ENCODE measurements around the gene RBFOX1. TPM values are rescaled to one million over a fixed set of nuclear protein-coding genes. Genes with fewer than 3 reads are reported as not detected.

RBFOX1 gene
- total RNA-seq, 1 experiment from 2014 or later, result not detected

DNA sequence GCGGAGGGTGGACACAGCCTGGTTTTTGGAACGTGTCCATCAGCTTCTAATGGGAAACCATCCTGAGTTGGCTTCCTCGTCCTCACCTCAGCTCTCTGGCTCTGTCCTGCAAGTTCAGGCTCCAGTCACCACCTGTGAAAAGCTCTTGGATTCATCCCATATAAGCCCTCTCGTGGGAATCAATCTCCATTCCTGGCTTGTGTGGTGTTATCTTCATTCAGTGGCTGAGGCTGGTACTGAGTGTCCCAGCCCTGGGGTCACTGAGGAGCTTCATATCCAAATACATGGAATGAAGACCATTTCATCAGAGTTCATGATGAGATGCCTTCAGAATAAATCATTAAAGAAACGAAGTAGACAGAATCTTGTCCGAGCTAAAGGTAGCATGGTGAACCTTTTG lies 189.2 kb downstream of the RBFOX1 start:
- Histone ChIP-seq H3K9me3 (replicated peaks) (peaks cover 4% of the 10 kb centered on the region; the same call in 1 of the 2 replicates), H3K27me3 (replicated peaks) (no peaks in the 10 kb centered on the region), H3K4me3 (no peak overlapping the region), H3K27ac (no peak overlapping the region), H3K4me1 (replicated peaks) (no peaks in the 10 kb centered on the region), H3K36me3 (no peaks in the 10 kb centered on the region)
- no peak for DNase-seq (ENCODE audit: low read depth in 1 of 2, low spot score in 2 of 2)

DNA sequence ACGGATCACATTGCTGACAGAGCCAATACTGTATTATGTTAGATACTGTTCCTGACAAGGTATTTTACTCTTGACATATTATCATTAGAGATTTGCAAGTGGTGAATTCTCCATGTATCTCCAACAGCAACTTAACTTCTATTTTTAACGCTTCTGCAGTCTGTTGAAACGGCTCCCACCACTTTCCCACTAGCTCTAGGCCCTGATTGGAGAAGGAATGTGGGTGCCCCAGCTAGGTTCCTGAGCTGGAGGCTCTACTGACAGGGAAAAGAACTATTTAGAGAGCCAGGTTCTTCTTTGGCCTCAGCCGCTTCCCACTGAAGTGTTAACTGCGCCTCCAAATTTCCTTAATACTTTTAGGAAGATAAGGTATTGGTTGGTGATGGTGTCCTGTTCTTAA lies 191.8 kb downstream of the RBFOX1 start:
- H3K27ac ChIP-seq, result no peak overlapping the region
- no peaks in the 10 kb centered on the region for H3K36me3 ChIP-seq
- no peak overlapping the region for H3K4me3 ChIP-seq
- H3K9me3 ChIP-seq (replicated peaks), result peaks cover 4% of the 10 kb centered on the region; the same call in 1 of the 2 replicates
- no peak for DNase-seq (ENCODE audit: low read depth in 1 of 2, low spot score in 2 of 2)
- H3K27me3 ChIP-seq (replicated peaks), result no peaks in the 10 kb centered on the region
- no peaks in the 10 kb centered on the region for H3K4me1 ChIP-seq (replicated peaks)

DNA sequence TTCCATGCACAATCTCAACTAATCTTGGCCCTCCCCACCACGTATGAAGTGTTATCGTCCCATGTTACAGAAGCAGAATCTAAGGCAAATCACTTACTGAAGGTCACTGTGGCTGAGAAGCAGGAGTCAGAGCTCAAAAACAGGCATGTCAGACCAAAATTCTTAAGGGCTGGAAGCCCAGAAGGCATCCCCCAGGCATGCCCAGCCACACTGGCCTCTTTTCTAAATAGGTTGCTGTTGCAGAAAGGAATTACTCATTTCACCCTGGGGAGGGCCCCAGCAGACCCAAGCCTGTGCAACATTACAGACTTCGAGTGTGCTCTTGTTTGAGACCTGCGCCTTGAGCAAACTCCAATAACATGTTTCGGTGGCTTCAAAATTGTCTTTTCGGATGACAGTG lies 194.1 kb downstream of the RBFOX1 start:
- H3K4me3 ChIP-seq, result no peak overlapping the region
- DNase-seq (ENCODE audit: low read depth in 1 of 2, low spot score in 2 of 2), result no peak
- H3K36me3 ChIP-seq, result no peaks in the 10 kb centered on the region
- no peaks in the 10 kb centered on the region for H3K4me1 ChIP-seq (replicated peaks)
- H3K27ac ChIP-seq, result no peak overlapping the region
- peaks cover 9% of the 10 kb centered on the region; the same call in 1 of the 2 replicates for H3K9me3 ChIP-seq (replicated peaks)
- no peaks in the 10 kb centered on the region for H3K27me3 ChIP-seq (replicated peaks)

DNA sequence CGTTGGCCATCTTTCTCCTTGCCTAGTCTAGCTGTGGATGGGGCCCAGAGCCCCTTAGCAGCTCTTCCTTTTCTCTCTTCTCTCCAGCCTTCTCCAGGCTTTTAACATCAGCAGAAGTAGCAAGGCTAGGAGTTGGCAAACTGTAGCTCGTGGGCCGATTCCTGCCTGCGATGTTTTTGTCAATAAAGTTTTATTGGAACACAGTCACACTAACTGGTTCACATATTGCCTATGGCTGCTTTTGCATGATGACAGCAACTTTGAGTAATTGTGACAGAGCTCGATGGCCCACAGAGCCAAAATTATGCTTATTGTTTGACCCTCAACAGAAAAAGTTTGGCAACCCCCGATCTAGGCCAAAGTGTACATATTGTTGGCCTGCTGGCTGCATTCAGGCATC lies 199.9 kb downstream of the RBFOX1 start:
- no peak for DNase-seq (ENCODE audit: low read depth in 1 of 2, low spot score in 2 of 2)
- Histone ChIP-seq H3K27me3 (replicated peaks) (no peaks in the 10 kb centered on the region), H3K9me3 (replicated peaks) (0 out of 2 replicates have a peak, but pooled peaks cover 7% of the 10 kb centered on the region), H3K4me1 (replicated peaks) (no peaks in the 10 kb centered on the region), H3K4me3 (no peak overlapping the region), H3K36me3 (no peaks in the 10 kb centered on the region), H3K27ac (no peak overlapping the region)

DNA sequence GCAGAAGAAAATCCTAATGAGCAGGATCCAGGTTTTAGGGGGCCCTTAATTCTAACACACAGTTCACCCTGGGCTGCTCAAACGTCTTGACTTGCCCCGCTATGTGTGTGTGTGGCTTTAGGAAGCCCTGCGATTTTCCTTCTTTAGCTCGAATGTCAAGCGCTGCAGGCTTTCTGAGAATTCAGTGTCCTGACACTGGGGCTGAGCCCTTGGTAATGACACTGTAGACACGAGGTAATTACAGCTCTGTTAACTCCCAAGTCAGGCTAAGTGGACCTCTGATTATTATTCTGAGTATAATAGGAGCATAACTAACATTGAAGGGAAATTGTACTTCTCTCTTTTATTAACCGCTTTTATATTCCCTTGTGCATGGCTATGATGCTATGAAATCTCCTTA lies 202.1 kb downstream of the RBFOX1 start:
- Histone ChIP-seq H3K4me3 (no peak overlapping the region), H3K36me3 (no peaks in the 10 kb centered on the region), H3K27me3 (replicated peaks) (no peaks in the 10 kb centered on the region), H3K27ac (no peak overlapping the region), H3K9me3 (replicated peaks) (peaks cover 7% of the 10 kb centered on the region; the same call in 1 of the 2 replicates), H3K4me1 (replicated peaks) (no peaks in the 10 kb centered on the region)
- DNase-seq (ENCODE audit: low read depth in 1 of 2, low spot score in 2 of 2), result no peak

DNA sequence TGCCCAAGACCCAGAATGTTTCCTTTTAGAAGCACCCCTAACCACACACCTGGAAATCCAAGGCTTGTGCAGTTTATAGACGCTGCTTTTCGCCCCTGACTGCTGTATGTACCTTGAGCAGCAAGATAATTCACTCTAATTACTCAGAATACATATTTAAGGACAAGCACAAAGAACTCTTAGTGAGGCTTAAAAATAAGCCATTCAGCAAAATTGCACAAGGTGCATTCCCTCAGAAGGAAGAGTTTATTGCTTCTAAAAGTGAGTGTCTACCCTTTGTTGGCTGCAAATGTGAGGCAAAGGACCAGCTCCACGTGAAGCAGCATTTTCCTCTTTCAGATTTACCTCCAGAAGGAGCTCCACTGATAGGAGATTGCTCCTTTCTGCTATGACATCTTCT lies 208.4 kb downstream of the RBFOX1 start:
- Histone ChIP-seq H3K36me3 (no peaks in the 10 kb centered on the region), H3K9me3 (replicated peaks) (peaks cover 15% of the 10 kb centered on the region)

DNA sequence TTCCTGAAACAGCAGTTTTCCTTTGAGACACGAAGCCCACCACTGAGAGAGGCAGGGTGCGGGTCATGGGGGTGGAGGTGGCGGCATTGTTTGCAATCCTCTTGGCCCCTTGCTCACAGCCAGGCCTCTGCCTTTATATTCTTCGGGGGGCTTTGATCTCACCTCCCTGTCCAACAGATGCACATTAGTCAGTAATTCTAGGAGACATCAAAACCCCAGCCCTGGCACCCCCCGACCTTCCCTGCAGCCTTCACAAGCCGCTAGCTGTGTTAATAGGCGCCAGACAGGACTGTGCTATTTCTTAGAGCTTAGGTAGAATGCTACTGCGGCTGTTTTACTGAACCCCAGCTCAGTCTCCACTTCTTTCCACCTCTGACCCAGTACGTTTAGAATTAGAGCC lies 212.6 kb downstream of the RBFOX1 start:
- Histone ChIP-seq H3K4me3 (no peak overlapping the region), H3K27me3 (replicated peaks) (no peaks in the 10 kb centered on the region), H3K36me3 (no peaks in the 10 kb centered on the region), H3K27ac (no peak overlapping the region), H3K4me1 (replicated peaks) (no peaks in the 10 kb centered on the region), H3K9me3 (replicated peaks) (peaks cover 17% of the 10 kb centered on the region)
- no peak for DNase-seq (ENCODE audit: low read depth in 1 of 2, low spot score in 2 of 2)

More for the DNA sequence above, 208.4 kb downstream of the RBFOX1 start:
- Histone ChIP-seq H3K27ac (no peak overlapping the region), H3K27me3 (replicated peaks) (no peaks in the 10 kb centered on the region), H3K4me3 (no peak overlapping the region), H3K4me1 (replicated peaks) (no peaks in the 10 kb centered on the region)
- DNase-seq (ENCODE audit: low read depth in 1 of 2, low spot score in 2 of 2), result no peak

DNA sequence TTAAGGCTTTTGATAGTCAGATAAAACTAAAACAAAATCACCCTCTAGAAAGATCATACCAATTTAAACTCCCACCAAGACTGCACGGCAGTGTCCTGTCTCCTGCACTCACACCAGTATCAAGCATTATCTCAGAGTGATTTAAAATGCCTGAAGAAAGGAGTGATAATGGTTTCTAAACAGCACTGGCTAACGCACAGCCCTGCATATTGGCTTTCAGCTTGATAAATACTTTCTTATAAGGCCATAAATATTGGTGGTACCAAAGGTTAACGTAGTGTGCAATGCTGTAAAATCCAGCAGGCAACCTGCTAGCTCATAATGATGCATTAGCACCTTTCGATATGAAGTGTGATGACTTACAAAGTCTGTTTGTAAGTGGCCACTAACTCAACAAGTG lies 214.3 kb downstream of the RBFOX1 start:
- Histone ChIP-seq H3K4me3 (no peak overlapping the region), H3K9me3 (replicated peaks) (peaks cover 20% of the 10 kb centered on the region), H3K27me3 (replicated peaks) (no peaks in the 10 kb centered on the region), H3K27ac (no peak overlapping the region), H3K36me3 (no peaks in the 10 kb centered on the region), H3K4me1 (replicated peaks) (no peaks in the 10 kb centered on the region)
- DNase-seq (ENCODE audit: low read depth in 1 of 2, low spot score in 2 of 2), result no peak

DNA sequence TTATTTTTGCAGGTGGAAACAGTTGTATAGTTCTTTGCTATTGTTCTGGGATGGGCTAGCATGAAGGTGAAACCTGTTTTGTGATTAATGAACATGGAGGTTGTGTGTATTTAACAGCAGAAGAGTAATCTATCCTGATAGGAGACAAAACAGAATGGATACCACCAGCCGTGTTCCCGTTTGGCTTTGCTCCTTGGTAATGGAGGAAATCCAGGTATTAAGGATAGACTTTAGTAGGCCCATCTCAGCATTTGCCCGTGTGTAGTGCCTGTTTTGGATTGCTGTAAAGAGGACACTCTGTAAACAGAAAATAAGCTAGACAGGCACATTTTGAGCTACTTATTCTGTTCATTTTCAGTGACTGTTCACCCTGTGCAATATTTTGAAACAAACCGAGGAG lies 215.1 kb downstream of the RBFOX1 start:
- H3K4me3 ChIP-seq, result no peak overlapping the region
- H3K4me1 ChIP-seq (replicated peaks), result no peaks in the 10 kb centered on the region
- DNase-seq (ENCODE audit: low read depth in 1 of 2, low spot score in 2 of 2), result no peak
- no peak overlapping the region for H3K27ac ChIP-seq
- H3K9me3 ChIP-seq (replicated peaks), result peaks cover 20% of the 10 kb centered on the region
- H3K27me3 ChIP-seq (replicated peaks), result no peaks in the 10 kb centered on the region
- H3K36me3 ChIP-seq, result no peaks in the 10 kb centered on the region

DNA sequence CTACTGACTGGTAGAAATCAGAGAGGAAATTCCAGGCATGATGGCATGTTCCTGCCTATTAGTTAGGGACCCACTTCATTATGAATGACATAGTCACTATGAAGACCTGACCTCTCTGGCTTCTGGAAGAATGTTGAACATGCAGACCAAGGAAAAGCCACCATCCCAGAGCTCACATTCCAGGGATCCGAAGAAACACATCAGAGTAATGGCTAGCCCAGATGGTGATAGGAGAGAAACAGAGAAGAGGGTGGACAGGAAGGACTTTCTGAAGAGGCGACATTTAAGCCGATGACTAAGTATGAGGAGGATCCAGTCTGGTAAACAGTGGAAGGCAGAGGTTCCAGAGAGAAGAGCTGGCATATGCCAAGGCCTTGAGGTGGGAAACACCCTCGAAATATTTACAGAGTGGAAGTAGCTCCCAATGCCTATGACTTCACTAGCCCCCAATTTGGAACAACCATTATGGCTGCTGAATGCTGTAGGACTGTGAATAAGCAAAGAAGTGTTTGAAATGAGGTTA lies 216.2 kb downstream of the RBFOX1 start:
- no peaks in the 10 kb centered on the region for H3K36me3 ChIP-seq
- peaks cover 20% of the 10 kb centered on the region for H3K9me3 ChIP-seq (replicated peaks)
- no peaks in the 10 kb centered on the region for H3K4me1 ChIP-seq (replicated peaks)
- no peak overlapping the region for H3K4me3 ChIP-seq
- no peaks in the 10 kb centered on the region for H3K27me3 ChIP-seq (replicated peaks)
- no peak for DNase-seq (ENCODE audit: low read depth in 1 of 2, low spot score in 2 of 2)
- no peak overlapping the region for H3K27ac ChIP-seq

DNA sequence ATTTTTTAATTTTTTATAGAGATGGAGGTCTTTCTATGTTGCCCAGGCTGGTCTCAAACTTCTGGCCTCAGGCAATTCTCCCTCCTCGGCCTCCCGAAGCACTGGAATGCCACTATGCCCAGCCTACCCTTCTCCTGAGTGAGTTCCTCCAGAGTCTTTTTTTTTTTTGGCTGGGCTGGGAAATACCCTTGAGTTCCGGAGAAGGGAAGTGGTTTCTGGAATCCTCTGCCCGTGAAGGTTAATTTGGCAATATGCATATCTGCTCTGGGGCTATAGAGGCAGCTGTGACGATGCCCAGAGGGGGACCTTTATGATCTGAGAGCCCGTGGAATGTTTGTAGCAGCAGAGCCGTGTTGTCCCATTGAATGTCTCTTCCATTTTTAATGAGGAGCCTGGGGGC lies 217.5 kb downstream of the RBFOX1 start:
- peaks cover 8% of the 10 kb centered on the region; the same call in 1 of the 2 replicates for H3K9me3 ChIP-seq (replicated peaks)
- H3K4me1 ChIP-seq (replicated peaks), result no peaks in the 10 kb centered on the region
- H3K36me3 ChIP-seq, result no peaks in the 10 kb centered on the region
- no peak overlapping the region for H3K4me3 ChIP-seq
- no peaks in the 10 kb centered on the region for H3K27me3 ChIP-seq (replicated peaks)
- no peak overlapping the region for H3K27ac ChIP-seq
- no peak for DNase-seq (ENCODE audit: low read depth in 1 of 2, low spot score in 2 of 2)

DNA sequence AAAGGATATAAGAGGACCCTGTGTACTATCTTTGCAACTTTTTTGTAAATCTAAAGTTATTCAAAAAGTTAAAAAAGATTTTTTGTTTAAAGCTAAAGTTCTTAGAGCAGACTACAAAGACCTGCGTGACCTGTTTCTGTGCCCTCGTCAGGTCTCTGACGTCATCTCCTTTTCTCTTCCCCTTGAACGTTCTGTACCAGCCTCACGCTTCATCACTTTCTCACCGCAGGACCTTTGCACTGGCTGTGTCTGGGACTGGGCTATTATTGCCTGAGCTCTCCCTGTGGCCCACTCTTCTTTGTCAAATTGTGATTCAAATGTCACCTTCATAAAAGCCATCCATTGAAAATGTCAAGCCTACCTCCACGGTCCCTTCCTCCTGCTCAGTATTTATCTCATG lies 222.8 kb downstream of the RBFOX1 start:
- no peak for DNase-seq (ENCODE audit: low read depth in 1 of 2, low spot score in 2 of 2)
- no peak overlapping the region for H3K4me3 ChIP-seq
- no peak overlapping the region for H3K27ac ChIP-seq
- H3K9me3 ChIP-seq (replicated peaks), result peaks cover 14% of the 10 kb centered on the region
- H3K4me1 ChIP-seq (replicated peaks), result no peaks in the 10 kb centered on the region
- H3K36me3 ChIP-seq, result no peaks in the 10 kb centered on the region
- H3K27me3 ChIP-seq (replicated peaks), result no peaks in the 10 kb centered on the region

DNA sequence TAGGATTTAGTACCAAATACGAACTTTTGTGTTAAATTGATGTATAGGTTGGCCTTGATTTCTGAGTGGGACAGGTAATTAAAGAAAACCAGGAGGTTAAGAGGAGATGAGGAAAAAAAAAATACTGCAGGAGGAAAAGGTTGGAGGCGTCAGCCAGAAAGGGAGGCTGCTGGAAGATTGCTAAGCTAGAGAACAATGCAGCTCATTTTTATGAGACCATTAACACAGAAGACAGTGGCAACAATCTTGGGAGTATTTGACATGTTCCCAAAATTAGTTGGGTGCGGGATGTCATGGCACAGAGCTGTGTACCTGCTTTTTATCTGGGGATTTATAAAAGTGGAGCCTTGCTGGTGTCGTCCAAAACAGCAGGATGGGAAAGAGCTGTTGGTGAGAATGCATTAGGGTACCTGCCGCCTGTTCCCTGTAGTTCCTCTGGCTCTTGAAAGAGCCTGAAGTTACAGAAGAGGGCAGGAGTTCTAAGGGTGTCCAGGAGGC lies 229.3 kb downstream of the RBFOX1 start:
- Histone ChIP-seq H3K36me3 (no peaks in the 10 kb centered on the region), H3K9me3 (replicated peaks) (peaks cover 9% of the 10 kb centered on the region; the same call in 1 of the 2 replicates), H3K27ac (no peak overlapping the region), H3K27me3 (replicated peaks) (no peaks in the 10 kb centered on the region), H3K4me1 (replicated peaks) (no peaks in the 10 kb centered on the region), H3K4me3 (no peak overlapping the region)
- DNase-seq (ENCODE audit: low read depth in 1 of 2, low spot score in 2 of 2), result no peak

DNA sequence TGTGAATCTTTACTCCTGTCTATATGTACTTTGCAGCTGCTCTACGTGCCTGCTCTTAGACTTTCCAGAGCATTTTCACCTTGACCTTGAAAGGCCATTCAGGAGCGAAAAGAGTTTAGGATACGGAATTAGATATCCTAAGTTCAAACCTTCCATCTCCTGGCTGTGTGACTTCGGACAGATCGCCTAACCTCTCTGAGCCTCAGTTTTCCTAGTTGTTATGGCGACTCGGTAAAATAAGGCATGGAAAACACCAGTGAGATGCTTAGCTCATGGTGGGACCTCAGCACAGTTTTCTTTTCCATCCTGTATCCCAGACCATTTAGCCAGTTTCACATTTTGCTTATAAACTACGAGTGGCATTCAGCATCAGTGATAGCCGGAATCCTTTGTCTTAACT lies 233.7 kb downstream of the RBFOX1 start:
- H3K27me3 ChIP-seq (replicated peaks), result no peaks in the 10 kb centered on the region
- no peaks in the 10 kb centered on the region for H3K36me3 ChIP-seq
- H3K4me1 ChIP-seq (replicated peaks), result no peaks in the 10 kb centered on the region
- H3K27ac ChIP-seq, result no peak overlapping the region
- no peak overlapping the region for H3K4me3 ChIP-seq
- peaks cover 8% of the 10 kb centered on the region; the same call in 1 of the 2 replicates for H3K9me3 ChIP-seq (replicated peaks)
- DNase-seq (ENCODE audit: low read depth in 1 of 2, low spot score in 2 of 2), result no peak

DNA sequence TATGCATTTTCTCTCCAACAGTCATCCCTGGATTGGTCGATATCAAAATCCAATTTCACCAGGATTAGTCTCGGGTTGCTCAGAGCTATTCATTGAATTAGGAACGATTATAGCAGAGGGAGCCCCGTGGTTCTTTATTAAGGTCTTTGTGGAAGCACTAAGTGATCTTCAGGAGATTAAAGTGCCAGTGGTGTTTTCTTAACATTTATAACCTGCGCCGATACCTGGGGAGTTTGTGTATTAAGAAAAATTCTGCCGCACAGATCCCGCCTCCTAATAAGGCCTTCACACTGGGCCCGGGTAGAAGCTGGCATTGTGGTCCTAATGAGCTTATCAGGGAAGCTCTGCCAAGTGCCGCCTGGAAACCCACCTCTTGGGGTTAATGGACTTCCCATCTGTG lies 238.7 kb downstream of the RBFOX1 start:
- Histone ChIP-seq H3K4me3 (no peak overlapping the region), H3K27me3 (replicated peaks) (no peaks in the 10 kb centered on the region), H3K4me1 (replicated peaks) (no peaks in the 10 kb centered on the region), H3K27ac (no peak overlapping the region), H3K36me3 (no peaks in the 10 kb centered on the region), H3K9me3 (replicated peaks) (peaks cover 13% of the 10 kb centered on the region)
- DNase-seq (ENCODE audit: low read depth in 1 of 2, low spot score in 2 of 2), result no peak
